GM12873 (cell line): ENCODE measurements around the gene ERCC4.

Experiments
- CTCF ChIP-seq: IDR thresholded peaks from 2 replicates; pipeline ENCODE4 v1.5.1; 2012; ENCODE audit warnings: low read depth, mild to moderate bottlenecking, moderate library complexity, low read length, control low read depth; ENCODE audit not compliant: insufficient read depth; ENCODE audit errors: missing control alignments

Gene ERCC4

DNA sequence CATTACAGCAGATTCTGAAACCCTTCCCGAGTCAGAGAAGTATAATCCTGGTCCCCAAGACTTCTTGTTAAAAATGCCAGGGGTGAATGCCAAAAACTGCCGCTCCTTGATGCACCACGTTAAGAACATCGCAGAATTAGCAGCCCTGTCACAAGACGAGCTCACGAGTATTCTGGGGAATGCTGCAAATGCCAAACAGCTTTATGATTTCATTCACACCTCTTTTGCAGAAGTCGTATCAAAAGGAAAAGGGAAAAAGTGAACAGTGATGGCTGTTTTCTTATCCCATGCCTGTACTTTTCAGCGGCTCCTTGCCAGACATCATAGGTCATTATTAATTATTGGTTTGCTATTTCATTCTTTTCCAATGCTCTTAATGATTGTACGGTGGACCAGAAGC, 28.1 kb downstream of the ERCC4 start:
- no peak for TF ChIP-seq CTCF

DNA sequence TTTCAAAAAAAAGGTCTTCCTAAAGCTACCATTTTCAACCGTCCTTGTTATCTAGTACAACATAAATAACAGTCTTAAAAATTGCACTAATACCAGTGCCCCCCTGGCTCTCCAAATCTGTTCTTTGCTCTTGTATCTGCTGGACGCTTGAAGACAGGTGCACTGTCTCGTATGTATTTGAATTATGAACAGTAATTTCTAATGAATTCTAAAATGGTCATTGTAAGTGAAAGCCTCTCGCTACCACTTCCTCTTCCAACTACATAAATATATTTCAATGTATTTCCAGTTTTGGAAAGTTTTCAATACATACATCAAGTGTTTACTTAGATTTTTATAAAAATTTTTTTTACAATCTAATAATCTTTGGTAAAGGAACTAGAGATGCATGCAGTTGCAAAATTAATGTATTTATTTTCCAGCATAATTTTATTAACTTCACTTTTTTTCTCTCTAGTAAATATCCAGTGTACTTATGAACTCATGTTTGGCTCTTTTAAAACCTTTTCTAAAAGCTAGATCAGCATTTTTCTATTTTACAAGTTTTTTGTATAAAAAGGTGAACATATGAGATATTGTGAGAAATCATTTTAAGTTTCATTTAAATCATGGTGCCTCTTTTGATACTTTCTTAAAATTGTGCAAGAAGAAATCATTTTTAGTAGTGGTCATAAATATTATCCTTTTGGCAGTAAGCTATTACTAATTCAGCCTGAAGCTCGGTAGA, 31.0 kb downstream of the ERCC4 start:
- no peak for TF ChIP-seq CTCF

DNA sequence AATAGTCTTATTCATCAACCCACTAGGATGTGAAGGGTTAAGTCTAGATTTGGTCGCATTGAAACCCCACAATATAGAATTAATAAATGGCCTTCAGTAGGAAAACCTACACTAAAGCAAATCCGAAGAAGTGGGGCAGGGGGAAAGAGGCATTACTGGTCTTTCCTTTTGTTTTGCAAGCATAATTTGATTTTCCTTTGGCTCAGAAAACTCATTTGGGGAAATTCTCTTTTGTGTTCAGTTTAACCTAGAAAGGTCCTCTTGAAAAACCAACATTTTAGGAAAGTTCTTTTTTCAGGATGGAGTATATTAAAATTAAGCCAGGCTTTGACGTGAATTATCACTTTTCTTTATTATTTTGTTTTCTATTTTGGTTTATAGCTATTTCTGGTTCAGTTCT, 31.7 kb downstream of the ERCC4 start:
- TF ChIP-seq CTCF, result no peak

DNA sequence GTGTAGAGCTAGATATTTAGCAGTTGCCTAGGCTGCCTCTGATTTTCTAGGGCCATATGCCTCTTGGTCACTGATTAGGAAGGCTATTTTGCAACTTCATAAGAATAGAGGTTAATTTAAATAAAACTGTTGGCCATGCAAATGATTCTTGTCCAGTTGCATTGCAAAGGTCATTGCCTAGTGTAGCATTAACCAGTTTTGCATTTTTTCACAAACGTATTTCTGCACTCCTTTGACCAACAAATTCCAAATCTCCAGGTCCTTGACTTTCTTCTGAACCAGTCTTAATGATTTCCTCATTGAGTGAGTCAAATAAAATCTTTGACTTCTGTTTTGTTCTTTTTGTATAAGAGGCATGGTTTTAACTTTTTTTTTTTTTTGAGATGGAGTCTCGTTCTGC, 33.5 kb downstream of the ERCC4 start:
- no peak for TF ChIP-seq CTCF

GRCh38 chr16:13956635-13957196, 36.8 kb downstream of the ERCC4 start:
- TF ChIP-seq CTCF, result no peak

DNA sequence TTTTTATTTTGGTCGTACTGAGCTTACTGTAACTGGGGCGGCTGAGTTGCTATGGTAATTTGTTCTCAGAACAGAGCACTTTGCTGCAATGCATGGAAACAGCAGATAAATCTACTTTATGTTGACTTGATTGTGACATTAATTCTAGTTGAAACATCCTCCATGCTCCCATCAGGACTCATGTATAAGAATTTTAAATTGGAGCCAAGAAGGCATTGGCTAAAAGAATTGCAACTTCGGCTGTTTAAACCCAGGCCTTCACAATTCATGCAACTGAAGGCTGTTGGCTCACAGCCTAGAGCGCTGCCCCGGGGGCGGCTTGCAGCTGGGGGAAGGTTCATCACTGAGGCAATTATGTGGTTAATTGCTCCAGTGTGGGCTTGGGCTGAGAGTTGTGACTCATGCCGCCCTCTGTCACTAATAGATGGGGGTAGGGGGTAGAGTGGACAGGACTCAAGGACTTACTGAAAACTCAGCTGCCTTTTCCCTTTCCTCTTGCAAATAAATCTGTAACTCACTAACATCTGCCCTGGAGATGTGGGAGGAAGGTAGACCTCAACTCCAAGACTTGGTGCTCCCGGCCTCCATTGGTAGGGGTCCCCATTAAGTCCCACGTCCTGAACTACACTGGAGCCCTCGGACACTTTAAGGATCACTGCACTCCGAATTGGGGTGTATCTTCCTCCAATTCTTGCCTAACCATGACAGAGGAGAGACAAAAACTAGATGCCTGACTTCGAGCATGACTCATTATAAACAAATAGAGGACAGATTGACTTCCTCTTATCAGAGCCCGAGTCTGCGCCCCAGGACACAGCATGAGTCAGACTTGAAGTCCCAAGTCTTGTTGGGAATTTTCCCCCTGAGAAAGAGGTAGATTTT, 37.5 kb downstream of the ERCC4 start:
- no peak for TF ChIP-seq CTCF

GRCh38 chr16:13958474-13958873, 38.5 kb downstream of the ERCC4 start:
- TF ChIP-seq CTCF, result no peak
